ENCODE measurements around the gene RCOR3. TPM values are rescaled to one million over a fixed set of nuclear protein-coding genes. Genes with fewer than 3 reads are reported as not detected.
"Not testable (repeated sequence)": the region's sequence is repeated elsewhere in the genome, so short reads cannot be mapped to it uniquely, and the experiment has no call there.

Gene RCOR3
- total RNA-seq, 1 experiment from 2014 or later = 70.3 TPM

GRCh38 chr1:211319892-211320291 lies 60.7 kb downstream of the RCOR3 start:
- ChIA-PET CTCF (interaction anchor here (0.6 to 1.0 kb wide), 3 partner anchors 151 to 398 kb away, joined by 3 to 4 read pairs (median 3); no protein-coding TSS in a partner anchor), POLR2A (no interaction called here)
- BruUV-seq (replicated peaks) = no TSS peak
- Mint-ChIP-seq H3K36me3 (ENCODE audit: insufficient read depth, unreplicated experiment) (peaks cover 41% of the 10 kb centered on the region), H3K4me1 (ENCODE audit: insufficient read depth, unreplicated experiment) (no peaks in the 10 kb centered on the region), H3K9me3 (ENCODE audit: unreplicated experiment) (no peaks in the 10 kb centered on the region), H3K27me3 (ENCODE audit: insufficient read depth, unreplicated experiment) (no peaks in the 10 kb centered on the region), H3K4me3 (ENCODE audit: unreplicated experiment) (no peak overlapping the region), H3K27ac (ENCODE audit: low read depth, unreplicated experiment) (no peak overlapping the region)
- intact Hi-C loops (cut with micrococcal nuclease) = no loop called here
- TF ChIP-seq CTCF (IDR thresholded peaks at IDR 0.05; ENCODE audit: unreplicated experiment) = no peak
- no peak for DNase-seq (ENCODE audit: unreplicated experiment)

GRCh38 chr1:211320980-211321379 lies 61.8 kb downstream of the RCOR3 start:
- no peak for TF ChIP-seq CTCF (IDR thresholded peaks at IDR 0.05; ENCODE audit: unreplicated experiment)
- POLR2A ChIA-PET = interaction anchor here (0.7 to 3.5 kb wide), 5 partner anchors 60 to 253 kb away, joined by 3 to 27 read pairs (median 3); no protein-coding TSS in a partner anchor
- no peaks in the 10 kb centered on the region for H3K27me3 Mint-ChIP-seq (ENCODE audit: insufficient read depth, unreplicated experiment)
- no TSS peak for BruUV-seq (replicated peaks)
- no peaks in the 10 kb centered on the region for H3K9me3 Mint-ChIP-seq (ENCODE audit: unreplicated experiment)
- intact Hi-C loops (cut with micrococcal nuclease) = no loop called here
- H3K4me3 Mint-ChIP-seq (ENCODE audit: unreplicated experiment) = no peak overlapping the region
- CTCF ChIA-PET = interaction anchor here (0.6 to 11.2 kb wide), 9 partner anchors 16 to 1062 kb away, joined by 3 to 308 read pairs (median 65); no protein-coding TSS in a partner anchor
- peaks cover under 1% of the 10 kb centered on the region for H3K4me1 Mint-ChIP-seq (ENCODE audit: insufficient read depth, unreplicated experiment)
- DNase-seq (ENCODE audit: unreplicated experiment) = peak; percentile 94
- no peak overlapping the region for H3K27ac Mint-ChIP-seq (ENCODE audit: low read depth, unreplicated experiment)
- H3K36me3 Mint-ChIP-seq (ENCODE audit: insufficient read depth, unreplicated experiment) = peaks cover 30% of the 10 kb centered on the region

- CTCF ChIA-PET = interaction anchor here (0.6 to 11.2 kb wide), 15 partner anchors 11 to 1063 kb away, joined by 3 to 308 read pairs (median 20); no protein-coding TSS in a partner anchor
- intact Hi-C loops (cut with micrococcal nuclease) = loop anchor here (2.0 kb wide), 1 partner anchor 31 kb away; no protein-coding TSS in a partner anchor
These were observed 62.5 kb downstream of the RCOR3 start for GRCh38 chr1:211321646-211322045.

GRCh38 chr1:211323156-211324063 lies 64.2 kb downstream of the RCOR3 start:
- peak; percentile 98 for TF ChIP-seq CTCF (IDR thresholded peaks at IDR 0.05; ENCODE audit: unreplicated experiment)
- no peak overlapping the region for H3K27ac Mint-ChIP-seq (ENCODE audit: low read depth, unreplicated experiment)
- no peaks in the 10 kb centered on the region for H3K9me3 Mint-ChIP-seq (ENCODE audit: unreplicated experiment)
- no TSS peak for BruUV-seq (replicated peaks)
- POLR2A ChIA-PET = interaction anchor here (0.5 to 3.5 kb wide), 11 partner anchors 33 to 463 kb away, joined by 3 to 27 read pairs (median 4); no protein-coding TSS in a partner anchor
- CTCF ChIA-PET = interaction anchor here (0.5 to 11.2 kb wide), 85 partner anchors 10 to 986 kb away, joined by 3 to 308 read pairs (median 5); partner anchors contain the start of genes RD3 and SLC30A1
- peak; percentile 88 for DNase-seq (ENCODE audit: unreplicated experiment)
- peaks cover 15% of the 10 kb centered on the region for H3K4me1 Mint-ChIP-seq (ENCODE audit: insufficient read depth, unreplicated experiment)
- peaks cover 6% of the 10 kb centered on the region for H3K36me3 Mint-ChIP-seq (ENCODE audit: insufficient read depth, unreplicated experiment)
- no peak overlapping the region for H3K4me3 Mint-ChIP-seq (ENCODE audit: unreplicated experiment)
- intact Hi-C loops (cut with micrococcal nuclease) = loop anchor here (1.0 to 2.0 kb wide), 6 partner anchors 29 to 332 kb away; no protein-coding TSS in a partner anchor
- H3K27me3 Mint-ChIP-seq (ENCODE audit: insufficient read depth, unreplicated experiment) = no peaks in the 10 kb centered on the region

More at GRCh38 chr1:211321646-211322045, 62.5 kb downstream of the RCOR3 start:
- not testable (repeated sequence) for H3K4me3 Mint-ChIP-seq (ENCODE audit: unreplicated experiment); H3K27ac Mint-ChIP-seq (ENCODE audit: low read depth, unreplicated experiment); H3K27me3 Mint-ChIP-seq (ENCODE audit: insufficient read depth, unreplicated experiment); H3K4me1 Mint-ChIP-seq (ENCODE audit: insufficient read depth, unreplicated experiment); H3K9me3 Mint-ChIP-seq (ENCODE audit: unreplicated experiment); BruUV-seq (replicated peaks); DNase-seq (ENCODE audit: unreplicated experiment)
- peaks cover 23% of the 10 kb centered on the region for H3K36me3 Mint-ChIP-seq (ENCODE audit: insufficient read depth, unreplicated experiment)
- POLR2A ChIA-PET = interaction anchor here (0.7 to 3.5 kb wide), 5 partner anchors 61 to 252 kb away, joined by 3 to 27 read pairs (median 3); no protein-coding TSS in a partner anchor

Data from MCF 10A (cell line).